H1 (cell line): ENCODE data around the gene WWC2. TPM values are rescaled to one million over a fixed set of nuclear protein-coding genes. Genes with fewer than 3 reads are reported as not detected.

ENCODE experiments used
- CTCF ChIA-PET: fragments of 300-600 bp; sonication (Branson Sonifier 250); formaldehyde crosslinking; loops from one replicate; lab custom pipeline; 2021; ENCODE audit not compliant: partially characterized antibody; lab: Charles Lee
- POLR2A ChIA-PET: fragments of 300-600 bp; sonication (Branson Sonifier 250); formaldehyde crosslinking; loops from one replicate; lab custom pipeline; 2021; ENCODE audit warnings: inconsistent platforms; ENCODE audit not compliant: partially characterized antibody; lab: Charles Lee
- DNase-seq, 2 experiments: peaks; one replicate each; pipeline versions ENCODE4 v3.0.0 to v3.0.0-alpha.2; 2010 to 2022; ENCODE audit warnings: low spot score in 2 of 2, low read depth in 1 of 2, mixed read lengths in 1 of 2
- FAIRE-seq: peaks from 2 replicates; lab custom pipeline; 2011; peaks lifted over from hg19 to GRCh38; lab: Jason Lieb, UNC
- H2AFZ ChIP-seq: 2 replicates; pipeline ENCODE4 v1.8.1; 2012; ENCODE audit warnings: low read length, inconsistent platforms
- H2AK5ac ChIP-seq: 2 replicates; pipeline ENCODE4 v1.6.1; 2013; ENCODE audit warnings: low read depth, low read length
- H2BK120ac ChIP-seq: replicated peaks from 2 replicates; pipeline ENCODE3; 2013; ENCODE audit warnings: low read depth, low read length, inconsistent platforms
- H2BK12ac ChIP-seq: 2 replicates; pipeline ENCODE4 v1.6.1; 2013; ENCODE audit warnings: low read depth, low read length
- H2BK15ac ChIP-seq: 2 replicates; pipeline ENCODE4 v1.6.1; 2013; ENCODE audit warnings: low read length
- H2BK20ac ChIP-seq: 2 replicates; pipeline ENCODE4 v1.6.1; 2013; ENCODE audit warnings: low read length
- H2BK5ac ChIP-seq: 2 replicates; pipeline ENCODE4 v1.6.1; 2013; ENCODE audit warnings: low read depth, low read length
- H3K14ac ChIP-seq: 2 replicates; pipeline ENCODE4 v1.6.1; 2013; ENCODE audit warnings: inconsistent platforms; ENCODE audit not compliant: insufficient read length
- H3K18ac ChIP-seq: 2 replicates; pipeline ENCODE4 v1.6.1; 2013; ENCODE audit warnings: low read length; ENCODE audit errors: extremely low read depth
- H3K23ac ChIP-seq: 2 replicates; pipeline ENCODE4 v1.6.1; 2013; ENCODE audit warnings: inconsistent platforms; ENCODE audit not compliant: insufficient read length
- H3K23me2 ChIP-seq: 2 replicates; pipeline ENCODE4 v1.6.1; 2013; ENCODE audit warnings: low read depth, low read length
- H3K27ac ChIP-seq: 2 replicates; pipeline ENCODE4 v1.6.1; 2011; ENCODE audit warnings: low read depth, low read length, inconsistent platforms
- H3K27me3 ChIP-seq, 4 experiments: replicated peaks in 1 of 4; 1 replicate in 1 of 4; 2 replicates in 3 of 4; pipeline versions ENCODE4 v1.6.1 to v1.8.1; 2011 to 2013; ENCODE audit warnings: low read length in 3 of 4, mild to moderate bottlenecking in 3 of 4, inconsistent platforms in 2 of 4, mixed read lengths in 2 of 4, moderate library complexity in 1 of 4; ENCODE audit not compliant: control insufficient read depth in 3 of 4, insufficient read depth in 3 of 4; ENCODE audit errors: extremely low read depth in 1 of 4
- H3K36me3 ChIP-seq, 4 experiments: 2 replicates each; pipeline versions ENCODE4 v1.6.1 to v1.8.1; 2011 to 2013; ENCODE audit warnings: mild to moderate bottlenecking in 4 of 4, low read length in 3 of 4, moderate library complexity in 2 of 4, control low read depth in 1 of 4, inconsistent platforms in 1 of 4; ENCODE audit not compliant: insufficient read depth in 4 of 4, control insufficient read depth in 2 of 4
- H3K4ac ChIP-seq: replicated peaks from 2 replicates; pipeline ENCODE3; 2013; ENCODE audit warnings: low read length, low read depth, mixed read lengths, inconsistent platforms; ENCODE audit not compliant: insufficient read length
- H3K4me1 ChIP-seq, 4 experiments: replicated peaks in 1 of 4; 1 replicate in 1 of 4; 2 replicates in 3 of 4; pipeline versions ENCODE4 v1.6.1 to v1.8.1; 2011 to 2013; ENCODE audit warnings: low read length in 3 of 4, inconsistent platforms in 2 of 4, mixed read lengths in 1 of 4; ENCODE audit not compliant: insufficient read depth in 4 of 4, control insufficient read depth in 3 of 4
- H3K4me2 ChIP-seq, 2 experiments: 2 replicates each; pipeline versions ENCODE4 v1.6.1 to v1.8.1; 2011 to 2013; ENCODE audit warnings: low read depth in 2 of 2, low read length in 2 of 2, control low read depth in 1 of 2, inconsistent platforms in 1 of 2, mild to moderate bottlenecking in 1 of 2; ENCODE audit not compliant: insufficient read depth in 1 of 2
- H3K4me3 ChIP-seq, 4 experiments: fragments of 200-600, 300-600 bp in 1 of 4; sonication (generic), shearing (Covaris generic), sonication (Bioruptor Twin) in 1 of 4; 2 replicates each; pipeline versions ENCODE4 v1.5.1 to v1.8.1; 2011 to 2016; ENCODE audit warnings: low read length in 4 of 4, low read depth in 3 of 4, control low read depth in 2 of 4, inconsistent platforms in 2 of 4, mild to moderate bottlenecking in 2 of 4, mixed read lengths in 1 of 4, moderate library complexity in 1 of 4; ENCODE audit not compliant: insufficient read depth in 2 of 4; ENCODE audit errors: extremely low read depth in 1 of 4
- H3K56ac ChIP-seq: replicated peaks from 2 replicates; pipeline ENCODE3; 2013; ENCODE audit warnings: low read depth, mild to moderate bottlenecking, mixed read lengths, low read length, inconsistent platforms; ENCODE audit not compliant: insufficient read length
- H3K79me1 ChIP-seq: 2 replicates; pipeline ENCODE4 v1.6.1; 2013; ENCODE audit warnings: low read depth, low read length, control low read depth
- H3K79me2 ChIP-seq, 2 experiments: 2 replicates each; pipeline versions ENCODE4 v1.6.1 to v1.8.1; 2012 to 2013; ENCODE audit warnings: low read length in 2 of 2, mild to moderate bottlenecking in 2 of 2, inconsistent platforms in 1 of 2; ENCODE audit not compliant: insufficient read depth in 2 of 2, control insufficient read depth in 1 of 2
- H3K9ac ChIP-seq, 4 experiments: replicated peaks in 1 of 4; 1 replicate in 1 of 4; 2 replicates in 3 of 4; pipeline versions ENCODE4 v1.6.1 to v1.8.1; 2011 to 2013; ENCODE audit warnings: low read depth in 3 of 4, low read length in 3 of 4, control low read depth in 2 of 4, mild to moderate bottlenecking in 2 of 4, moderate library complexity in 2 of 4, inconsistent platforms in 1 of 4; ENCODE audit errors: extremely low read depth in 1 of 4
- H3K9me3 ChIP-seq, 2 experiments: 2 replicates each; pipeline versions ENCODE4 v1.6.1 to v1.8.1; 2012 to 2013; ENCODE audit warnings: mild to moderate bottlenecking in 2 of 2, moderate library complexity in 2 of 2, control low read depth in 1 of 2, inconsistent platforms in 1 of 2, low read depth in 1 of 2, low read length in 1 of 2, mixed read lengths in 1 of 2; ENCODE audit not compliant: insufficient read depth in 2 of 2
- H4K20me1 ChIP-seq, 2 experiments: replicated peaks in 1 of 2; 2 replicates each; pipeline versions ENCODE3 to v1.8.1; 2011 to 2013; ENCODE audit warnings: inconsistent platforms in 2 of 2, low read length in 2 of 2, mild to moderate bottlenecking in 1 of 2; ENCODE audit not compliant: insufficient read depth in 2 of 2, control insufficient read depth in 1 of 2
- H4K5ac ChIP-seq: 2 replicates; pipeline ENCODE4 v1.6.1; 2013; ENCODE audit warnings: low read length, low read depth, mixed read lengths, inconsistent platforms; ENCODE audit not compliant: insufficient read length
- H4K8ac ChIP-seq: 2 replicates; pipeline ENCODE4 v1.8.0; 2013; ENCODE audit warnings: mild to moderate bottlenecking, moderate library complexity, low read length, inconsistent platforms; ENCODE audit not compliant: insufficient read depth; ENCODE audit errors: extremely low read depth
- H4K91ac ChIP-seq: replicated peaks from 2 replicates; pipeline ENCODE3; 2013; ENCODE audit warnings: low read length, mixed read lengths, inconsistent platforms; ENCODE audit not compliant: insufficient read length
- CHD2 ChIP-seq: IDR thresholded peaks from 2 replicates; pipeline ENCODE4 v1.6.1; 2012; ENCODE audit warnings: low read length, improper control_type of control experiment
- CTBP2 ChIP-seq: IDR thresholded peaks from 2 replicates; pipeline ENCODE4 v1.7.0; 2011; ENCODE audit warnings: borderline replicate concordance, mild to moderate bottlenecking, moderate library complexity, mixed read lengths, low read length; ENCODE audit not compliant: insufficient read depth, insufficient read length
- EGR1 ChIP-seq: IDR thresholded peaks from 2 replicates; pipeline ENCODE4 v1.6.1; 2011; ENCODE audit warnings: low read depth, low read length, borderline replicate concordance
- KDM1A ChIP-seq: fragments of 200-600, 300-600 bp; sonication (generic); IDR thresholded peaks from 2 replicates; pipeline ENCODE4 v1.7.1; 2016; ENCODE audit warnings: mild to moderate bottlenecking, low read length, borderline replicate concordance
- SIX5 ChIP-seq: IDR thresholded peaks from 2 replicates; pipeline ENCODE4 v1.6.1; 2011; ENCODE audit warnings: mild to moderate bottlenecking, low read depth, low read length
- SP1 ChIP-seq: IDR thresholded peaks from 2 replicates; pipeline ENCODE4 v1.6.1; 2011; ENCODE audit warnings: low read depth, low read length
- SP4 ChIP-seq: IDR thresholded peaks from 2 replicates; pipeline ENCODE4 v1.6.1; 2012; ENCODE audit warnings: low read length, inconsistent platforms
- TAF1 ChIP-seq: IDR thresholded peaks from 2 replicates; pipeline ENCODE4 v1.6.1; 2011; ENCODE audit warnings: mild to moderate bottlenecking, low read depth, low read length
- WGBS, 2 experiments: shearing (Covaris generic) in 1 of 2; methylation state at CpG; one replicate each; pipeline versions ENCODE4 v1.1.6 to v1.1.7; 2013 to 2015; ENCODE audit warnings: low lambda C conversion rate in 2 of 2, mixed read lengths in 2 of 2, inconsistent platforms in 1 of 2, low coverage in 1 of 2, missing lambda C conversion rate in 1 of 2; ENCODE audit not compliant: insufficient replicate concordance in 2 of 2, insufficient coverage in 1 of 2, insufficient read length in 1 of 2; ENCODE audit errors: extremely low coverage in 1 of 2, missing lambda C conversion rate in 1 of 2; 5-methylcytosine and 5-hydroxymethylcytosine counted together
- polyA plus RNA-seq, 7 experiments: library from polyadenylated mRNA; depleted of rRNA in 3 of 7; stranded (reverse) in 5 of 7; unstranded in 2 of 7; fragments of >200 nt in 5 of 7; fragments of 200-250 nt in 2 of 7; gene quantifications; 1 replicate in 5 of 7; 2 replicates in 1 of 7; 4 replicates in 1 of 7; pipeline versions ENCODE4 v1.2.1 to v1.2.3, GENCODE V29; 2011 to 2013; ENCODE audit warnings: missing spikeins in 2 of 7, mixed read lengths in 2 of 7
- total RNA-seq: library from RNA; stranded (reverse); fragmentation: NEBNext Ultra II Directional; extraction: Animal tissue kit (Norgen Biotek cat#: 25700); gene quantifications from 2 replicates; pipeline ENCODE4 v1.2.1, GENCODE V29; 2021
- TF ChIP-seq, protein P1 (sequence below): IDR thresholded peaks from 2 replicates; pipeline ENCODE4 v1.6.1; 2012; ENCODE audit warnings: low read length, inconsistent platforms

WWC2 gene
- total and polyA plus RNA-seq, 2 of the 8 experiments (the other 6 are each of a cell fraction or from before 2014, with no cell fraction given): 17.6 to 135 TPM

DNA sequence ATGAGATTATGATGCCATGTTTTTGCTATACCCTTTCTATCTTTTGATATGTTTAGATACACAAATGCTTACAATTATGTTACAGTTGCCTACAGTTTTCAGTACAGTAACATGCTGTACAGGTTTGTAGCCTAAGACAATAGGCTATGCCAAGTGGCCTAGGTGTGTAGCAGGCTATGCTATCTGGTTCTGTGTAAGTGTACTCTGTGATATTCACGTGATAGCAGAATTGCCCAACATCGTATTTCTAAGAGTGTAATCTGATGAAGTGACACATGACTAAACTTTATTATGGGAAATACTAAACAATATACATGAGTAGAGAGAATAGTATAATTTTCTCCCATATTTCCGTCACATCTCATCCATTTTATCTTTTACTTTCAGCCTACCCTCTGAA is 124.0 kb downstream of the WWC2 start:
- Histone ChIP-seq H3K79me2 (peaks cover 0 to 5% of the 10 kb centered on the region in 2 experiments; a peak in 1 of 4 replicates), H3K4ac (no peak overlapping the region), H3K4me3 (no peak overlapping the region), H2BK15ac (no peak overlapping the region), H3K9me3 (no peaks in the 10 kb centered on the region; a peak in 1 of 4 replicates), H2AK5ac (no peak overlapping the region), H3K36me3 (peaks cover 0 to 7% (median 3%) of the 10 kb centered on the region in 4 experiments; a peak in 3 of 8 replicates), H3K18ac (no peak overlapping the region), H3K4me2 (no peak overlapping the region), H2BK5ac (no peak overlapping the region), H4K91ac (no peak overlapping the region), H3K4me1 (no peaks in the 10 kb centered on the region; a peak in 1 of 7 replicates), H3K14ac (no peak overlapping the region), H4K20me1 (peaks cover 0 to 2% of the 10 kb centered on the region in 2 experiments), H3K56ac (no peak overlapping the region), H2BK12ac (no peak overlapping the region), H3K27me3 (no peaks in the 10 kb centered on the region), H2BK20ac (no peak overlapping the region), H4K5ac (no peak overlapping the region), H3K9ac (no peak overlapping the region), H3K23me2 (no peaks in the 10 kb centered on the region), H2AFZ (no peak overlapping the region), H3K79me1 (no peaks in the 10 kb centered on the region), H2BK120ac (no peak overlapping the region), H4K8ac (no peak overlapping the region), H3K27ac (no peak overlapping the region), H3K23ac (no peak overlapping the region)
- ChIA-PET POLR2A (no interaction called here), CTCF (interaction anchor here (1.7 to 2.4 kb wide), 2 partner anchors 8 to 39 kb away, joined by 5 read pairs; no protein-coding TSS in a partner anchor)
- 96% methylated on average over 3 of the region's 3 CpGs; no CpG with 5 or more reads in 1 of the 2 experiments for WGBS, 2 experiments
- DNase-seq (no peak), FAIRE-seq (no peak)
- TF ChIP-seq KDM1A: no peak
- TF ChIP-seq EGR1: no peak
- no peak for TF ChIP-seq CTBP2
- no peak for TF ChIP-seq SIX5
- TF ChIP-seq CHD2: no peak
- TF ChIP-seq, protein P1, sequence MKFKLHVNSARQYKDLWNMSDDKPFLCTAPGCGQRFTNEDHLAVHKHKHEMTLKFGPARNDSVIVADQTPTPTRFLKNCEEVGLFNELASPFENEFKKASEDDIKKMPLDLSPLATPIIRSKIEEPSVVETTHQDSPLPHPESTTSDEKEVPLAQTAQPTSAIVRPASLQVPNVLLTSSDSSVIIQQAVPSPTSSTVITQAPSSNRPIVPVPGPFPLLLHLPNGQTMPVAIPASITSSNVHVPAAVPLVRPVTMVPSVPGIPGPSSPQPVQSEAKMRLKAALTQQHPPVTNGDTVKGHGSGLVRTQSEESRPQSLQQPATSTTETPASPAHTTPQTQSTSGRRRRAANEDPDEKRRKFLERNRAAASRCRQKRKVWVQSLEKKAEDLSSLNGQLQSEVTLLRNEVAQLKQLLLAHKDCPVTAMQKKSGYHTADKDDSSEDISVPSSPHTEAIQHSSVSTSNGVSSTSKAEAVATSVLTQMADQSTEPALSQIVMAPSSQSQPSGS: no peak
- no peak for TF ChIP-seq TAF1
- TF ChIP-seq SP4: no peak
- TF ChIP-seq SP1: no peak
